NCI-H1105 treated with DMSO at 0.1 percent for 48 hours (cell line): ENCODE data around the gene BICRAL.
"Not testable (repeated sequence)": the region's sequence is repeated elsewhere in the genome, so short reads cannot be mapped to it uniquely, and the experiment has no call there.

ENCODE experiments used
- DNase-seq: peaks from one replicate; lab custom pipeline; 2025; lab: John Stamatoyannopoulos, UW

The BICRAL gene

DNA sequence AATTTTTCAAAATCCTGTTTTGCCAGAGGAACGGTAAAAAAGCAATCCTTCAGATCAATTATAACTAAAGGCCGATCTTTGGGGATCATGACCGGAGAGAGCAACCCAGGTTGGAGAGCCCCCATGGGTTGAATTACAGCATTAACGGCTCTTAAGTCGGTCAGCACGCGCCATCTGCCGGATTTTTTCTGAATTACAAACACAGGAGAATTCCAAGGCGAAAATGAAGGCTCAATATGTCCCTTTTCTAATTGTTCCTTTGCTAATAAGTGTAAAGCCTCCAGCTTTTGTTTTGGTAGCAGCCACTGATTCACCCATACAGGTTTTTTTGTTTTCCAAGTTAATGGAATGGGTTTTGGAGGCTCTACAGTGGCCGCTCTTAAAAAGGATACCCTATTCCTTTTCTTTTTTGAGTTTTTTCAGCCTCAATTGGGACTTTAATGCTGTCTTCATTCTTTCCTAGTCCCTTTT lies 117.1 kb downstream of the BICRAL start:
- peak; percentile 64 for DNase-seq

GRCh38 chr6:42899871-42900270 lies 118.0 kb downstream of the BICRAL start:
- no peak for DNase-seq

DNA sequence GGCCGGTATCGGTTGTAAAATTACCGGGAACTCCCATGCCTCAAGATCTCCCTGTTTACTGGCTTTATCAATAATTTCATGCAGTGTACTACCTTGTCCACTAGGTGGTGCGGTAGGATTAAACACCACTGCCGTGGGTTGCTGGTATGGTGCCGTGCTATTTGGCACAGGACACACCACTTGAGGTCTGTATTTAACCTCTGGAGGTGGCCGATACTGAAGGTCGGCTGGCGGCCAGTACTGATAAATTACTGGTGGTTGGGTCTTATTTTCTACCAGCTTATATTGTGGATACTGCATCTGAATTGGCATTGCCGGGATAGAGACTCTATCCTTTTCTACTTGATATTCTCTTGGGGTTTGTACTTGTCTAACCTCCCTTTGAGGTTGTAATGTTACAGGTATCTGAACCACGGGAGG lies 119.7 kb downstream of the BICRAL start:
- DNase-seq, result peak; percentile 91

DNA sequence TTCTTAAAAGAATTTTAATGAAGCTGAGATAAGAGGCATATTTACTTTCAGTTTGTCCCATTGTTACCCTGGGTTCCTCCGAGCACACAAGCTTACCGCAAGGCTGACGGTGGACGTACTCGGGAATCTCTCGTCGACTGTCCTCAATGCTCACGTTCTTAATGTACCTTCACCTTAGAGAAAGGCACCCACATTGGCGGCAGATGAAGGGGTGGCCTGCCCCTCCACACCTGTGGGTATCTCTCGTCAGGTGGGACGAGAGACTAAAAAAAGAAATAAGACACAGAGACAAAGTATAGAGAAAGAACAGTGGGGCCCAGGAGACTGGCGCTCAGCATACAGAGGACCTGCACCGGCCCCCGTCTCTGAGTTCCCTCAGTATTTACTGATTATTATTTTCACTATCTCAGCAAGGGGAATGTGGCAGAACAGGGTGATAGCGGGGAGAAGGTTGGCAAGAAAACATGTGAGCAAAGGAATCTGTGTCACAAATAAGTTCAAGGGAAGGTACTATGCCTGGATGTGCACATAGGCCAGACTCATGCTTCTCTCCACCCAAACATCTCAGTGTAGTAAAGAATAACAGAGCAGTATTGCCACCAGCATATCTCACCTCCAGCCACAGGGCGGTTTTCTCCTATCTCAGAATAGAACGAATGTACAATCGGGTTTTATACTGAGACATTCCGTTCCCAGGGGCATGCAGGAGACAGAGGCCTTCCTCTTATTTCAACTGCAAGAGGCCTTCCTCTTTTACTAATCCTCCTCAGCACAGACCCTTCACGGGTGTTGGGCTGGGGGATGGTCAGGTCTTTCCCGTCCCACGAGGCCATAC lies 120.8 kb downstream of the BICRAL start:
- DNase-seq, result not testable (repeated sequence)

DNA sequence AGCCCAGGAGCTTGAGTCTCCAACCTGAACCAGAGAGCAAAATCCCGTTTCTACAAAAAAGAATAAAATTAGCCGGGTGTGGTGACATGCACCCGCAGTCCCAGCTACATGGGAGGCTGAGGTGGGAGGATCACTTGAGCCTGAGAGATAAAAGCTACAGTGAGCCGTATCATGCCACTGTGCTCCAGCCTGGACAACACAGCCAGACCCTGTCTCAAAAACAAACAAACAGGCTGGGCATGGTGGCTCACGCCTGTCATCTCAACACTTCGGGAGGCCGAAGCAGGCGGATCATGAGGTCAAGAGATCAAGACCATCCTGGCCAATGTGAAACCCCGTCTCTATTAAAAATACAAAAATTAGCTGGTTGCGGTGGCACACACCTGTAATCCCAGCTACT lies 122.6 kb downstream of the BICRAL start:
- DNase-seq, result no peak

DNA sequence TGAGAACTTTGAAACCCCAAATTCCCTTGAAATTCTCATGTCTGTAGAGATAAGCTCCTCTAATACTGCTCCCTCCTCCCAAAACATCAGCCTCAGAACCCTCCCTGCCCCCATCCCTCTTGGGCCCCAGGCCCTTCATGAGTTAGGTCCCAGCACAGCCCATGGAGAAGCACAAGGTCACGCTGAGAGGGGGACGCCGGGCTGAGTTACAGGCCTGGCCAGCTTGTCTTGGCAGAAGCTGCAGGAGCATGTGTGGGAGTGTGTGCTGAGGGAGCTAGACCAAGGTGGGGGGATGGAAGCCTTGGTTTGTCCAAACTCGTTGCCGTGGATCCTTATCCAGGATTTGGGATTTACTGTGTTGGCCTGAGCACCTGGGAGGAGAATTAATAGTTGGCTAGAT lies 125.5 kb downstream of the BICRAL start:
- no peak for DNase-seq

- DNase-seq, result no peak
Observed at GRCh38 chr6:42909835-42910234, 128.0 kb downstream of the BICRAL start.

GRCh38 chr6:42911171-42912021 lies 129.5 kb downstream of the BICRAL start:
- no peak for DNase-seq

DNA sequence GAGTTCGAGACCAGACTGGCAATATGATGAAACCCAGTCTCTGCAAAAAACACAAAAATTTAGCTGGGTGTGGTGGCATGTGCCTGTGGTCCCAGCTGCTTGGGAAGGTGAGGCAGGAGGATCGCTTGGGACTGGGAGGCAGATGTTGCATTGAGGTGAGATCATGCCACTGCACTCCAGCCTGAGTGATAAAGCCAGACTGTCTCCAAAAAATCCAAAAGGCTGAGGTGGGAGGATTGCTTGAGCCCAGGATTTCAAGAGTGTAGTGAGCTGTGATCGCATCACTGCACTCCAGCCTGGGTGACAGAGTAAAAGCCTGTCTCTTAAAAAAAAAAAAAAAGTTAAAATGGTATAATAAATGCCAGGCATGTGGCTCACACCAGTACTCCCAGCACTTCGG lies 132.7 kb downstream of the BICRAL start:
- no peak for DNase-seq

DNA sequence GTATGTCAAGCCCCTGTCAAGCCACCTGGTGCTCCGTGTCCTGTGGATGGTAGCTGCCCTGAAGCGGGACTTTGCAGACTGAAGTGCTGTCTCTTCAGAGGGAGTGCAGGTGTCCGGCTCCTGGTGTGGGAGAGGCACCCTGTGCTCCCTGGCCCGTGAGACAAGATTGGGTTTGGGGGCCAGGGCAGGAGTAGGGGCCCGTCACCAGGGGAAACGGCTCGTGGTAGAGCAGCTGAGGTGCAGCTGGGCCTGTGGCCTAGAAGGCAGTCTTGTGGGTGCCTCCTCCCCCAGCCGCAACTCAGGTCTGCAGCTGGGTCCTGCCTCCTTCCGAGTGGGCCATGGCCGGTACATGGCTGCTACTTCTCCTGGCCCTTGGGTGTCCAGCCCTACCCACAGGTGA lies 133.9 kb downstream of the BICRAL start, which contains the start of gene PTCRA:
TSS of gene PTCRA (plus strand) at position 322 of the 400 bp plus-strand sequence. CDS start at position 339, 17 bp downstream.
- DNase-seq, result no peak

- DNase-seq, result no peak
Observed at GRCh38 chr6:42916288-42916687, 134.4 kb downstream of the BICRAL start.
